Middle frontal gyrus (tissue), 1 donor: ENCODE measurements around the gene TOMM5.

ENCODE experiments used
- DNase-seq: peaks from one replicate; pipeline ENCODE4 v3.0.0-alpha.2; 2015; ENCODE audit warnings: low spot score; ENCODE audit errors: extremely low spot score

Gene TOMM5

GRCh38 chr9:37592108-37592951 is at the start of gene TOMM5:
Gene TOMM5, minus strand, starts transcription at chr9:37592597. Its CDS starts 65 bp downstream, at chr9:37592532.
- DNase-seq = peak; percentile 87

GRCh38 chr9:37641331-37641730 is 48.9 kb upstream of the TOMM5 start:
- DNase-seq = no peak

GRCh38 chr9:37640246-37640645 is 47.8 kb upstream of the TOMM5 start:
- no peak for DNase-seq

- no peak for DNase-seq
These were observed 47.4 kb upstream of the TOMM5 start for GRCh38 chr9:37639841-37640240.

GRCh38 chr9:37639109-37639762 is 46.8 kb upstream of the TOMM5 start:
- DNase-seq = no peak

GRCh38 chr9:37636511-37637448 is 44.4 kb upstream of the TOMM5 start:
- no peak for DNase-seq

DNA sequence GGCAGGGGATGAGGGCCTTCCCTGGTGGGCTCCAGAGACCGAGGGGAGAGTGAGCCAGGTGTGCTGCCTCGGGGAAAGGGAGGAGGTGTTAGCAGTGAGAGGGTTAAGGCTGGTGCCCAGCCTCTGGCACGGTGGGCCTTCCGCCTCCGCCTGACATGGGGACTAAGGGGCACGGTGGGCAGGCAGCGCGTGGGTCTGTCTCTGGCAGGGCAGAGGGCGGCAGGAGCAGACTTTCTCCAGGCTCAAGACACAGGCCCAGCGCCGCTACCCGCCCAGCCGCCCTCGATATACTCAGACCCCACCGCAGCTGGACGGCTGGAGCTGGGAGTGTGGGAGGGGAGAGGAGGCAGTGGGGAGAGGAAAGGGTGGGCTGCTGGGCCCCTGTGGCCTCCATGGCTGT is 43.4 kb upstream of the TOMM5 start:
- no peak for DNase-seq

- no peak for DNase-seq
These were observed 40.1 kb upstream of the TOMM5 start for GRCh38 chr9:37632479-37632878.

DNA sequence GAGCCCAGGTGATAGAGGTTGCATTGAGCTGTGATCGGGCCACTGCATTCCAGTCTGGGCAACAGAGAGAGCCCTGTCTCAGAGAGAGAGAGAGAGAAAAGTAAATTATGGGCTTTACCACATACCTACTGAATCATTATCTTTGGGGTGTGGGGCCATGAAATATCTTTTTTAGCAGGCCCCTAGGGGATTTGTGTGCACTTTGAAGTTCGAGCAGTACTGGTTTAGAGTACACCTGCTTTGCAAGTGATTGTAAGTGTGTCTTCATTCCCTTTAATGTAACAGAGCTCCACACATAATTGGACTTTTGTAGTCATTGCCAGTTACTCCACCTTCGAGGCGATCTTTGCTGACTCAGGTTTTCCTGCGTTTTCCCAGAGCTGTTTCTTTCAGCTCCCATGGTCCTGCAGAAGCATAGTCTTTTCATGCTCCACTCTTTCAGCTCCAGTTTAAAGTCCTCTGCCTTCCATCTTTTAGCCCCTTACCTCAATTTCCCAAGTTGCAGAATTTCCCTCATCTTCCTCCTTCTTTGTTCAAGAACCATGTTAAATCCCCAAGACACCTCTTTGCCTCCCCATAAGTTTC is 34.4 kb upstream of the TOMM5 start:
- no peak for DNase-seq

- DNase-seq = no peak
These were observed 33.4 kb upstream of the TOMM5 start for GRCh38 chr9:37625758-37626147.

GRCh38 chr9:37625036-37625757 is 32.8 kb upstream of the TOMM5 start:
- no peak for DNase-seq

- no peak for DNase-seq
These were observed 31.7 kb upstream of the TOMM5 start for GRCh38 chr9:37624073-37624472.

- no peak for DNase-seq
These were observed 30.9 kb upstream of the TOMM5 start for GRCh38 chr9:37623267-37623666.

DNA sequence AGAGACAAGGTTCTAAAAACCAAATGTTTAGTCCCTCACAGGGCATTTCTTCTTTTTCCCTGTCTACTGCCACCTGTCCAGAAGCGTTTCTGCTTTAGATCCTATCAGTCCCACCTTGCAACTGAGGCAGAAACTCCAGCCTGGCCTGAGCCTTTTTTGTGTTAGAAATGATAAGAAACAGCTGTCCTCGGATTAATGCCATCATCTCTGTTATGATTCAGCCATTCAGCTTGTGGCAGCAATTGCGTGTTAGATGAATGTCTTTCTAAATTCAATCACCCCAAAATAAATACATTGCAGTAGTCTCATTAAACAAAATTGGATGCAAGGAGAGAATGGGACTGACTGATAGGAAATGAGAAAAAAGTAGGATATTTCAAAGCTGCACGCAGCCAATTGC is 30.1 kb upstream of the TOMM5 start:
- no peak for DNase-seq

DNA sequence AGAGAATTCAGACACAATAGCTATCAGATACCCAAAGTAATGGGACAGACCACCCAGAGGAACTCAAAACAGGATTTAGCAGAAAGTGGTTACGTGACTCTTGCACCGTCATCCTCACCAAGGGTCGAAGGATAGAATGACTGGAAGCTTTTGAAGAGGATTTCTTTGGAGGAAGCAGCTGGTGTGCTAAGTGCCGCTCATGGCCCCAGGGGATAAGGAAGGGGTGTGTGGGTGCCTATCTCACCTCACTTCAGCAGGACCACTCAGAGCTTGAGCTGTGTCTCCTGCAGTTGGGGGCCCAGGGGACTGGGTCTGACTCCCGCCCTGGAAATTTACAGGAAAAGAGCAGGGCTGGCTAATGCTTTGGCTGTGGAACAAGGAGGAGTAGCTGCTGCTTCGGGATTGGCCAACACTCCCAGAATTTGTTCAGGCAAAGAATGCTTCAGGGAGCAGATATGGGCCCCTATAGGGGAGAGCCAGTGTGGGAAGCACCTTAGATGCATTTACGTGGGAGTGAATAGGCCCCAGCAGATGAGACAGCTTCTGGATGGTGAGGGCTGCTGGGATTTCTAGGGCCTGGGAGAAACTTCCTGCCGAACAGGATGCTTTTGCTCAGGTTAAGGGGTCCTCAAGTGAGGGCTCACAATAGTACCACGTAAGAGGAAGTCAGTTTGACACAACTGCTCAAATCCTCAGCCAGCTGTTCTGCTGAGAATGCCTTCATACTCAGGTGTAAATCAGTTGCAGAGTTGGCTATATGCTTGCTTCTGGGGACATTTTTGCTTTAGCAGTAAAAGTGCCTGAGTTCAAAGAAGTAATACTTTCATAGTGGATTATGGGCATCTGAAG is 29.1 kb upstream of the TOMM5 start:
- DNase-seq = no peak

DNA sequence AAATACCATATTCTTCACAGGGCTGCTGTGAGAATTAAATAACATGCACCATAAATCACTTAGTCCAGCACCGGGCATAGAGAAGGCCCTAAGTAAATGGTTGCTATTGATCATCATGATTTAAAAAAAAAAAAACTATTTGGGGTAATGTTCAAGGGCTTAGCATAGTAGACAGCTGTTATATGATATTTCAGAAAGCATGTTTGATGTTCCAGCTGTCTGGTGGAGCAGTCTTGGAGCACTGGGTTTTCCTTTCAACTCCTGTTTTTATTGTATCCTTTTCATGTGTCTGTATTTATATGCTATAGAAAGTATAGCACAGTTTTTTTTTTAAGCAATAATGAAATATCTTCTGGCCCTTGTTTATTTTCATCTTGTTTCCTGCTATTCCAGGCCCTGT is 28.0 kb upstream of the TOMM5 start:
- DNase-seq = no peak

- no peak for DNase-seq
These were observed 27.4 kb upstream of the TOMM5 start for GRCh38 chr9:37619806-37620205.

DNA sequence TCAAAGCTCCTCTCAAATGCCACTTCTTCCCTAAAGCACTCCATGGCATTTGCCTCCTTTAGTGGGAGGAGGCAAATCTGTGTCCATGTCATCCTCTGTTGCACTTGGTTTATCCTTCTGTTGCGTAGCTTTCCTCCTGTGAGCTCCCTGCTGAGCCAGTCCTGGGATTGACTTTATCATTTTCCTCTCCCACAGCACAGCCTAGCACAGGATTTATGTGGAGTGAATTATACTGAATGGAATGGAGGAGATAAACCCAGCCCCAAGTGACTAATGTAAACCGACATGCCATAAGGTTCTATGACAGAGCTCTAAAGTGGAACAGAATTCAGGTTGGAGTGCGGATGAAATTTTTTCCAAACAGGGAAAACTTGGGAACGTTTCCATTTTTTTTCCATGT is 26.4 kb upstream of the TOMM5 start:
- DNase-seq = no peak

DNA sequence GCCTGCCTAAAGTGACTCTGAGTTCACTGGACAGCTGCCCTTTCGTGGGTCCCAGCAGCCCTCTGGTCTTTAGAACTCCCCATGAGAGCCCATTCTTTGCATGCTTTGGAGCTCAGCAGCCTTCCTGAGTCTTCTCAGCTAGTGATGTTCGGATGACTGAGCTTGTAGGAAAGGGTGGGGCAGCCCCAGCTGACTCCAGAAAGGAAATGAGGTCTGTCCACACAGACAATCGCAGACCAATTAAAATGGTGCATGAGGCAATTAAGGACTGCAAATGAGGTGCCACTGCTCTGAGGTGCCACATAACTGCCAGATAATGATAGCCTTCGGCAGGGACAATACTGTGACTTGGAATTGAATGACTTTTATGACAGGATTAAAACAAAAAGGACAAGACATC is 25.4 kb upstream of the TOMM5 start:
- no peak for DNase-seq

DNA sequence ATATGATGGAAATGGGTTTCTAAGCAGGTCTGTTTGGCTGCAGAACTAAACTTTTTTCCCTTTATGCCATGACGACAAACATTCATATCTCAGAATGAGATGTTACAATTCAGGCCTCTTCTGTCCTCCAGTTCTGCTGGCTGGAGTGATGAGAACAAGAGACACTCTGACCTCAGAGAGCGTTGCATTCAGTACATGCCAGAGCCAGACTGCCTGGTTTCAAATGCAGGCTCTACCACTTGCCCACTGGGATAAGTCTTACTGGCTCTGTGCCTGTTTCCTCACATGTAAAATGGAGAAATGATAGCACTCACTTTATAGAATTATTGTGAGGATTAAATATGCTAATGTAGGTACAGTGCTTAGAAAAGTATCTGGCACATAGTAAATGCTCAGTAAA is 24.8 kb upstream of the TOMM5 start:
- DNase-seq = no peak
